Transverse colon (tissue), 4 donors: ENCODE data around the gene LAMA5. TPM values are rescaled to one million over a fixed set of nuclear protein-coding genes. Genes with fewer than 3 reads are reported as not detected.

Source experiments
- DNase-seq: peaks from one replicate; pipeline ENCODE4 v3.0.0-alpha.2; 2019
- H3K27ac ChIP-seq, 4 donors: fragments of 200-600 bp; sonication (generic); 2 replicates each; pipeline ENCODE4 v1.5.1; 2016 to 2018; ENCODE audit warnings: inconsistent platforms in 4 of 4
- H3K27me3 ChIP-seq: fragments of 200-600 bp; sonication (generic); 2 replicates; pipeline ENCODE4 v1.5.1; 2017; ENCODE audit warnings: inconsistent platforms
- H3K36me3 ChIP-seq, 4 donors: fragments of 200-600 bp; sonication (generic); 2 replicates each; pipeline ENCODE4 v1.5.1; 2017 to 2019; ENCODE audit warnings: inconsistent platforms in 4 of 4
- H3K4me1 ChIP-seq, 4 donors: fragments of 200-600 bp; sonication (generic); 2 replicates each; pipeline ENCODE4 v1.5.1; 2017 to 2020; ENCODE audit warnings: inconsistent platforms in 4 of 4
- H3K4me3 ChIP-seq, 4 donors: fragments of 200-600 bp; sonication (generic); 1 replicate in 1 of 4; 2 replicates in 3 of 4; pipeline versions ENCODE4 v1.5.1 to v1.6.1; 2017 to 2019; ENCODE audit warnings: inconsistent platforms in 4 of 4
- H3K9me3 ChIP-seq, 2 donors: fragments of 200-600 bp; sonication (generic); 2 replicates each; pipeline ENCODE4 v1.5.1; 2017 to 2019; ENCODE audit warnings: inconsistent platforms in 2 of 2
- CTCF ChIP-seq, 5 experiments: fragments of 200-600 bp in 3 of 5; fragments of 450-650 bp in 2 of 5; sonication (generic) in 3 of 5; IDR thresholded peaks; 1 replicate in 2 of 5; 2 replicates in 3 of 5; pipeline ENCODE4 v1.5.1; 2016 to 2017; ENCODE audit warnings: antibody characterized with exemption in 5 of 5, inconsistent platforms in 3 of 5, mild to moderate bottlenecking in 2 of 5, moderate library complexity in 1 of 5
- EP300 ChIP-seq: sonication (generic); formaldehyde crosslinking; IDR thresholded peaks from one replicate; pipeline ENCODE4 v1.6.1; 2017; ENCODE audit warnings: antibody characterized with exemption, low read depth
- POLR2A ChIP-seq: fragments of 450-650 bp; IDR thresholded peaks from one replicate; pipeline ENCODE4 v1.6.1; 2016; ENCODE audit warnings: antibody characterized with exemption, mild to moderate bottlenecking, moderate library complexity
- POLR2AphosphoS5 ChIP-seq, 3 donors: sonication (generic); formaldehyde crosslinking; IDR thresholded peaks; one replicate each; pipeline ENCODE4 v1.6.1; 2016; ENCODE audit warnings: antibody characterized with exemption in 3 of 3
- WGBS, 2 donors: methylation state at CpG; one replicate each; pipeline ENCODE4 v1.1.5; 2018; ENCODE audit warnings: low coverage in 1 of 2; 5-methylcytosine and 5-hydroxymethylcytosine counted together
- in situ Hi-C, 4 donors: fragments of 200-750 bp; cut with MboI; loops; one replicate each; pipeline versions ENCODE4 v1.15.0 to v1.15.1; 2017; ENCODE audit warnings: low sequenced_read_pairs in 3 of 4, low pct_ligation_motif_present in 1 of 4, low pct_unique_long_range_greater_than_20kb in 1 of 4
- intact Hi-C: fragments of 100-400 bp; cut with DNase I; formaldehyde crosslinking; loops from one replicate; pipeline ENCODE4 v1.15.1; 2023; ENCODE audit warnings: low total_unique reads
- total RNA-seq, 4 donors: library from RNA; depleted of rRNA; stranded (reverse); fragments of >200 nt; gene quantifications; one replicate each; pipeline ENCODE4 v1.1.0, GENCODE V29; 2016

The LAMA5 gene
- total RNA-seq, result 100 to 1,000 TPM in 2 of 4 donors, 10 to 100 TPM in 2; 33.2 to 269 (median 91.3) TPM

GRCh38 chr20:62367136-62367632, at the start of gene LAMA5:
Gene LAMA5, minus strand, starts transcription at chr20:62367312. Its CDS starts 67 bp downstream, at chr20:62367245.
- in situ Hi-C loops, result no loop called here
- peak within 1 kb of the TSS; percentile 86 to 97 (median 88) for H3K27ac ChIP-seq
- TF ChIP-seq POLR2AphosphoS5 (IDR thresholded peaks at IDR 0.05), result peak; percentile 11 to 66 (median 32)
- TF ChIP-seq CTCF (IDR thresholded peaks at IDR 0.05), result no peak
- peak within 1 kb of the TSS; percentile 43 to 92 (median 70) for H3K4me3 ChIP-seq
- 1% methylated on average over 29 of the region's 70 CpGs; no CpG with 5 or more reads in 1 of the 2 donors for WGBS, 2 donors
- peak; percentile 69 for DNase-seq
- H3K27me3 ChIP-seq, result peaks cover 59% of the 10 kb centered on the region
- intact Hi-C loops, result no loop called here
- H3K9me3 ChIP-seq, result no peaks in the 10 kb centered on the region
- peaks cover 44 to 80% (median 65%) of the 10 kb centered on the region in 4 donors for H3K4me1 ChIP-seq
- H3K36me3 ChIP-seq, result no peaks in the 10 kb centered on the region

- Histone ChIP-seq H3K9me3 (no peaks in the 10 kb centered on the region), H3K4me3 (no peak overlapping the region), H3K27ac (no peak overlapping the region), H3K27me3 (no peaks in the 10 kb centered on the region), H3K36me3 (no peaks in the 10 kb centered on the region), H3K4me1 (peaks cover 10 to 42% (median 37%) of the 10 kb centered on the region in 4 donors)
- TF ChIP-seq POLR2AphosphoS5 (IDR thresholded peaks at IDR 0.05) (no peak), POLR2A (no peak), EP300 (no peak), CTCF (IDR thresholded peaks at IDR 0.05) (no peak)
- intact Hi-C loops (loop anchor here (10.0 kb wide), 2 partner anchors 199 to 761 kb away; no protein-coding TSS in a partner anchor), in situ Hi-C loops (no loop called here)
- no peak for DNase-seq
- 75% methylated on average over 21 of the region's 24 CpGs; no CpG with 5 or more reads in 1 of the 2 donors for WGBS, 2 donors
Observed at GRCh38 chr20:62415354-62416111, 48.4 kb upstream of the LAMA5 start.

GRCh38 chr20:62413896-62414481, 46.9 kb upstream of the LAMA5 start:
- Histone ChIP-seq H3K9me3 (no peaks in the 10 kb centered on the region), H3K4me3 (no peak overlapping the region), H3K27ac (peak overlapping the region; percentile 71 to 92 (median 83)), H3K4me1 (peaks cover 23 to 57% (median 49%) of the 10 kb centered on the region in 4 donors), H3K36me3 (no peaks in the 10 kb centered on the region), H3K27me3 (no peaks in the 10 kb centered on the region)
- no peak for DNase-seq
- TF ChIP-seq EP300 (no peak), CTCF (IDR thresholded peaks at IDR 0.05) (peak in 2 of 5 experiments; percentile 8 to 15), POLR2AphosphoS5 (IDR thresholded peaks at IDR 0.05) (no peak), POLR2A (no peak)
- 100% methylated on average over 1 to 4 of the region's 22 CpGs for WGBS, 2 donors
- in situ Hi-C loops (no loop called here), intact Hi-C loops (loop anchor here (5.0 to 10.0 kb wide), 3 partner anchors 83 to 759 kb away; no protein-coding TSS in a partner anchor)

GRCh38 chr20:62413025-62413570, 46.0 kb upstream of the LAMA5 start:
- Histone ChIP-seq H3K9me3 (no peaks in the 10 kb centered on the region), H3K27ac (peak overlapping the region; percentile 71 to 92 (median 83)), H3K4me3 (no peak overlapping the region), H3K36me3 (no peaks in the 10 kb centered on the region), H3K4me1 (peaks cover 25 to 61% (median 52%) of the 10 kb centered on the region in 4 donors), H3K27me3 (no peaks in the 10 kb centered on the region)
- intact Hi-C loops (loop anchor here (5.0 to 10.0 kb wide), 3 partner anchors 84 to 758 kb away; no protein-coding TSS in a partner anchor), in situ Hi-C loops (no loop called here)
- WGBS, 2 donors, result 20 to 59% methylated on average over 1 to 8 of the region's 11 CpGs
- TF ChIP-seq EP300, result no peak
- TF ChIP-seq POLR2AphosphoS5 (IDR thresholded peaks at IDR 0.05), result no peak
- TF ChIP-seq CTCF (IDR thresholded peaks at IDR 0.05), result no peak
- no peak for TF ChIP-seq POLR2A
- peak; percentile 60 for DNase-seq
